BE2C (cell line): Measurements from ENCODE around the gene METTL22.
A peak's percentile ranks its signal among the peaks of the same experiment; 100 is the strongest.

Experiments used
- DNase-seq: peaks from one replicate; pipeline ENCODE4 v3.0.0-alpha.2; 2020
- H3K27me3 ChIP-seq: fragments of 250-450 bp; sonication (Bioruptor Pico); 2 replicates; pipeline ENCODE4 v1.5.1; 2020; ENCODE audit warnings: mild to moderate bottlenecking
- H3K36me3 ChIP-seq: fragments of 250-450 bp; sonication (Bioruptor Pico); 2 replicates; pipeline ENCODE4 v1.5.1; 2020; ENCODE audit warnings: mild to moderate bottlenecking
- H3K4me1 ChIP-seq: fragments of 250-450 bp; sonication (Bioruptor Pico); 2 replicates; pipeline ENCODE4 v1.5.1; 2020
- H3K4me3 ChIP-seq: 2 replicates; pipeline ENCODE4 v1.5.1; 2011; ENCODE audit warnings: low read depth, low read length
- H3K9me3 ChIP-seq: fragments of 250-450 bp; sonication (Bioruptor Pico); 2 replicates; pipeline ENCODE4 v1.5.1; 2020
- CTCF ChIP-seq: IDR thresholded peaks from 2 replicates; pipeline ENCODE4 v1.5.1; 2012; ENCODE audit warnings: mild to moderate bottlenecking, low read depth, low read length

Gene METTL22

GRCh38 chr16:8583732-8584131 is 37.8 kb upstream of the METTL22 start:
- Histone ChIP-seq H3K36me3 (no peaks in the 10 kb centered on the region), H3K27me3 (peaks cover 21% of the 10 kb centered on the region), H3K4me3 (no peak overlapping the region), H3K9me3 (no peaks in the 10 kb centered on the region), H3K4me1 (no peaks in the 10 kb centered on the region)
- TF ChIP-seq CTCF: no peak
- peak; percentile 24 for DNase-seq

- Histone ChIP-seq H3K4me3 (no peak overlapping the region), H3K27me3 (peaks cover 34% of the 10 kb centered on the region), H3K36me3 (no peaks in the 10 kb centered on the region), H3K9me3 (no peaks in the 10 kb centered on the region), H3K4me1 (no peaks in the 10 kb centered on the region)
- TF ChIP-seq CTCF: no peak
- no peak for DNase-seq
These were observed 36.5 kb upstream of the METTL22 start for GRCh38 chr16:8585041-8585440.

- Histone ChIP-seq H3K4me1 (no peaks in the 10 kb centered on the region), H3K4me3 (no peak overlapping the region), H3K36me3 (no peaks in the 10 kb centered on the region), H3K27me3 (peaks cover 41% of the 10 kb centered on the region), H3K9me3 (no peaks in the 10 kb centered on the region)
- no peak for TF ChIP-seq CTCF
- no peak for DNase-seq
These were observed 35.6 kb upstream of the METTL22 start for GRCh38 chr16:8585857-8586256.

GRCh38 chr16:8587065-8587464 is 34.4 kb upstream of the METTL22 start:
- TF ChIP-seq CTCF: no peak
- no peaks in the 10 kb centered on the region for H3K9me3 ChIP-seq

GRCh38 chr16:8588682-8589056 is 32.8 kb upstream of the METTL22 start:
- Histone ChIP-seq H3K4me1 (no peaks in the 10 kb centered on the region), H3K27me3 (peaks cover 41% of the 10 kb centered on the region), H3K4me3 (no peak overlapping the region), H3K36me3 (no peaks in the 10 kb centered on the region), H3K9me3 (no peaks in the 10 kb centered on the region)
- DNase-seq: no peak
- no peak for TF ChIP-seq CTCF

More at GRCh38 chr16:8587065-8587464, 34.4 kb upstream of the METTL22 start:
- Histone ChIP-seq H3K27me3 (peaks cover 41% of the 10 kb centered on the region), H3K4me1 (no peaks in the 10 kb centered on the region), H3K36me3 (no peaks in the 10 kb centered on the region), H3K4me3 (no peak overlapping the region)
- DNase-seq: no peak

- H3K36me3 ChIP-seq: no peaks in the 10 kb centered on the region
- H3K4me1 ChIP-seq: no peaks in the 10 kb centered on the region
- peaks cover 41% of the 10 kb centered on the region for H3K27me3 ChIP-seq
- no peak for DNase-seq
- no peak overlapping the region for H3K4me3 ChIP-seq
- no peaks in the 10 kb centered on the region; the same call in 1 of the 2 replicates for H3K9me3 ChIP-seq
- TF ChIP-seq CTCF: no peak
These were observed 32.2 kb upstream of the METTL22 start for GRCh38 chr16:8589057-8589899.
